GM23338 (cell line): ENCODE measurements around the gene OSBPL10. TPM values are rescaled to one million over a fixed set of nuclear protein-coding genes. Genes with fewer than 3 reads are reported as not detected.

Experiments used
- ATAC-seq: fragments of 200-7000 bp; cut with Tn5 transposase; 3 replicates; pipeline ENCODE4 v1.9.1; 2020
- DNase-seq: peaks from one replicate; pipeline ENCODE4 v3.0.0-alpha.2; 2015; ENCODE audit warnings: low spot score
- H2AFZ ChIP-seq: fragments of 200-600 bp; sonication (generic); 2 replicates; pipeline ENCODE4 v1.8.0; 2016; ENCODE audit warnings: antibody characterized with exemption, mild to moderate bottlenecking, moderate library complexity
- H3F3A ChIP-seq: fragments of 200-600 bp; sonication (generic); replicated peaks from 2 replicates; pipeline ENCODE4 v1.8.0; 2017; ENCODE audit warnings: antibody characterized with exemption, mixed run types, low read depth
- H3K27ac ChIP-seq: fragments of 200-600 bp; sonication (generic); 2 replicates; pipeline ENCODE4 v1.6.1; 2016; ENCODE audit warnings: low read depth
- H3K27me3 ChIP-seq: fragments of 200-600 bp; sonication (generic); 2 replicates; pipeline ENCODE4 v1.8.0; 2016; ENCODE audit warnings: mild to moderate bottlenecking, mixed run types, moderate library complexity; ENCODE audit not compliant: insufficient read depth
- H3K36me3 ChIP-seq: fragments of 200-600 bp; sonication (generic); 2 replicates; pipeline ENCODE4 v1.8.0; 2016; ENCODE audit warnings: mild to moderate bottlenecking; ENCODE audit not compliant: insufficient read depth
- H3K4me1 ChIP-seq: fragments of 200-600 bp; sonication (generic); 2 replicates; pipeline ENCODE4 v1.8.0; 2016; ENCODE audit warnings: mild to moderate bottlenecking, moderate library complexity; ENCODE audit not compliant: insufficient read depth
- H3K4me2 ChIP-seq: fragments of 200-600 bp; sonication (generic); 2 replicates; pipeline ENCODE4 v1.7.1; 2017; ENCODE audit warnings: mixed run types
- H3K4me3 ChIP-seq: fragments of 200-600 bp; sonication (generic); 2 replicates; pipeline ENCODE4 v1.6.1; 2016; ENCODE audit warnings: mixed run types
- H3K79me2 ChIP-seq: fragments of 200-600 bp; sonication (generic); replicated peaks from 2 replicates; pipeline ENCODE4 v1.8.0; 2017; ENCODE audit warnings: mild to moderate bottlenecking; ENCODE audit not compliant: insufficient read depth
- H3K9me2 ChIP-seq: fragments of 200-600 bp; sonication (generic); 2 replicates; pipeline ENCODE4 v1.8.0; 2017; ENCODE audit not compliant: insufficient read depth
- H4K20me1 ChIP-seq: fragments of 200-600 bp; sonication (generic); replicated peaks from 2 replicates; pipeline ENCODE4 v1.8.0; 2017; ENCODE audit warnings: mild to moderate bottlenecking; ENCODE audit not compliant: insufficient read depth
- H3K27ac Mint-ChIP-seq: 2 replicates; pipeline ENCODE4 v1.8.0; 2020; ENCODE audit warnings: inconsistent platforms, mild to moderate bottlenecking, moderate library complexity, mixed read lengths
- H3K27me3 Mint-ChIP-seq: 3 replicates; pipeline ENCODE4 v1.8.0; 2022; ENCODE audit warnings: low read depth, mild to moderate bottlenecking, moderate library complexity, mixed read lengths, inconsistent platforms; ENCODE audit not compliant: insufficient read depth, poor library complexity
- H3K36me3 Mint-ChIP-seq: 3 replicates; pipeline ENCODE4 v1.8.0; 2021; ENCODE audit warnings: low read depth, mild to moderate bottlenecking, inconsistent platforms, moderate library complexity, mixed read lengths
- H3K4me1 Mint-ChIP-seq: 3 replicates; pipeline ENCODE4 v1.8.0; 2020; ENCODE audit warnings: mild to moderate bottlenecking, inconsistent platforms, mixed read lengths
- H3K4me3 Mint-ChIP-seq: 3 replicates; pipeline ENCODE4 v1.8.0; 2021; ENCODE audit warnings: moderate library complexity, mild to moderate bottlenecking, inconsistent platforms, mixed read lengths
- H3K9me3 Mint-ChIP-seq: 3 replicates; pipeline ENCODE4 v1.8.0; 2020; ENCODE audit warnings: moderate library complexity, mild to moderate bottlenecking, inconsistent platforms, mixed read lengths
- CTCF ChIP-seq, 2 experiments: fragments of 200-600 bp in 1 of 2; sonication (generic) in 1 of 2; conservative IDR thresholded peaks; 2 replicates each; pipeline versions ENCODE4 v1.5.1 to v1.6.1; 2016 to 2017; ENCODE audit warnings: antibody characterized with exemption in 2 of 2, low read depth in 2 of 2, mild to moderate bottlenecking in 2 of 2, moderate library complexity in 1 of 2
- EZH2 ChIP-seq: fragments of 200-600 bp; sonication (generic); IDR thresholded peaks from one replicate; pipeline ENCODE4 v1.8.0; 2017; ENCODE audit warnings: antibody characterized with exemption, mild to moderate bottlenecking, low read depth; ENCODE audit not compliant: unreplicated experiment
- STAT1 ChIP-seq: IDR thresholded peaks from one replicate; pipeline ENCODE4 v1.6.1; 2016; ENCODE audit warnings: antibody characterized with exemption; ENCODE audit not compliant: unreplicated experiment
- ZNF331 ChIP-seq: fragments of 250-450 bp; sonication (Bioruptor Pico); IDR thresholded peaks from 2 replicates; pipeline ENCODE4 v1.5.0; 2020; ENCODE audit warnings: low read depth, mild to moderate bottlenecking, moderate library complexity
- ZNF462 ChIP-seq: fragments of 250-450 bp; sonication (Bioruptor Pico); IDR thresholded peaks from 2 replicates; pipeline ENCODE4 v1.5.0; 2020; ENCODE audit warnings: mild to moderate bottlenecking, moderate library complexity
- polyA plus RNA-seq: library from polyadenylated mRNA; unstranded; fragments of >200 nt; fragmentation: Nextera tagmentation; extraction: Ambion mirVana; gene quantifications from 2 replicates; pipeline ENCODE4 v1.2.1, GENCODE V29; 2016
- total RNA-seq: library from RNA; depleted of rRNA; stranded (reverse); fragments of >200 nt; shearing (Covaris generic); gene quantifications from 2 replicates; pipeline ENCODE4 v1.2.3, GENCODE V29; 2014

OSBPL10 gene
- total and polyA plus RNA-seq, 2 experiments from 2014 or later: 23.8 to 149 TPM

GRCh38 chr3:31755926-31756658 is 225.0 kb downstream of the OSBPL10 start:
- no peak for ATAC-seq
- no peaks in the 10 kb centered on the region; the same call in none of the 2 replicates for H3K4me1 ChIP-seq
- H3K27me3 Mint-ChIP-seq: peaks cover 4% of the 10 kb centered on the region
- no peaks in the 10 kb centered on the region for H3K27me3 ChIP-seq
- no peak overlapping the region for H3K27ac ChIP-seq
- no peaks in the 10 kb centered on the region for H3K36me3 ChIP-seq
- no peak overlapping the region for H2AFZ ChIP-seq
- H3K9me3 Mint-ChIP-seq: peaks cover 3% of the 10 kb centered on the region; the same call in 2 of the 3 replicates
- no peaks in the 10 kb centered on the region for H3F3A ChIP-seq
- no peak overlapping the region for H3K4me3 Mint-ChIP-seq
- H3K9me2 ChIP-seq: no peaks in the 10 kb centered on the region
- H3K4me2 ChIP-seq: no peak overlapping the region
- H4K20me1 ChIP-seq: peaks cover 8% of the 10 kb centered on the region
- peaks cover 55% of the 10 kb centered on the region for H3K79me2 ChIP-seq
- H3K4me3 ChIP-seq: no peak overlapping the region
- H3K27ac Mint-ChIP-seq: no peak overlapping the region
- no peak for TF ChIP-seq STAT1
- TF ChIP-seq CTCF (conservative IDR thresholded peaks at IDR 0.05; ENCODE audit: low read depth in 2 of 2): no peak
- TF ChIP-seq EZH2: no peak
- TF ChIP-seq ZNF331 (CRISPR knock-in tag): no peak
- no peak for TF ChIP-seq ZNF462 (CRISPR knock-in tag)
- no peak for DNase-seq
- peaks cover 18% of the 10 kb centered on the region; the same call in 2 of the 3 replicates for H3K36me3 Mint-ChIP-seq
- peaks cover 26% of the 10 kb centered on the region for H3K4me1 Mint-ChIP-seq
